DMS79 treated with DMSO at 0.1 percent for 48 hours (cell line): ENCODE data around the gene CRKL.

ENCODE experiments used
- DNase-seq: peaks from one replicate; lab custom pipeline; 2025; lab: John Stamatoyannopoulos, UW

CRKL gene

GRCh38 chr22:20951932-20952380, 34.7 kb downstream of the CRKL start:
- DNase-seq, result no peak

- DNase-seq, result no peak
These were observed 35.5 kb downstream of the CRKL start for GRCh38 chr22:20952544-20953341.

GRCh38 chr22:20953342-20953608, 36.1 kb downstream of the CRKL start:
- DNase-seq, result no peak

GRCh38 chr22:20953668-20954500, 36.7 kb downstream of the CRKL start:
- no peak for DNase-seq

- DNase-seq, result no peak
These were observed 38.3 kb downstream of the CRKL start for GRCh38 chr22:20955548-20955947.

GRCh38 chr22:20956258-20957101, 39.3 kb downstream of the CRKL start:
- DNase-seq, result no peak

GRCh38 chr22:20957102-20957682, 40.0 kb downstream of the CRKL start:
- no peak for DNase-seq

- no peak for DNase-seq
These were observed 40.6 kb downstream of the CRKL start for GRCh38 chr22:20957683-20958431.

- no peak for DNase-seq
These were observed 42.6 kb downstream of the CRKL start for GRCh38 chr22:20959578-20960461.

- no peak for DNase-seq
These were observed 43.4 kb downstream of the CRKL start for GRCh38 chr22:20960609-20961008.

- DNase-seq, result no peak
These were observed 45.3 kb downstream of the CRKL start for GRCh38 chr22:20962491-20962945.

- no peak for DNase-seq
These were observed 46.2 kb downstream of the CRKL start for GRCh38 chr22:20963201-20964052.

GRCh38 chr22:20964090-20964798, 47.0 kb downstream of the CRKL start:
- no peak for DNase-seq

- no peak for DNase-seq
These were observed 47.5 kb downstream of the CRKL start for GRCh38 chr22:20964799-20965103.

GRCh38 chr22:20965104-20965887, 48.1 kb downstream of the CRKL start:
- DNase-seq, result no peak

- DNase-seq, result no peak
These were observed 49.0 kb downstream of the CRKL start for GRCh38 chr22:20965888-20966855.
